Stimulated activated CD4-positive, alpha-beta T cell treated with anti-CD3 and anti-CD28 coated beads, TNF-alpha, amount 100 ng/mL, for 24 hours (primary cell): ENCODE data around the gene BEGAIN.

Source experiments
- DNase-seq, 3 experiments: peaks; one replicate each; pipeline ENCODE4 v3.0.0-alpha.2; 2020; ENCODE audit warnings: low read depth in 3 of 3

BEGAIN gene

GRCh38 chr14:100549834-100550625, 37.2 kb downstream of the BEGAIN start:
- DNase-seq, result no peak

DNA sequence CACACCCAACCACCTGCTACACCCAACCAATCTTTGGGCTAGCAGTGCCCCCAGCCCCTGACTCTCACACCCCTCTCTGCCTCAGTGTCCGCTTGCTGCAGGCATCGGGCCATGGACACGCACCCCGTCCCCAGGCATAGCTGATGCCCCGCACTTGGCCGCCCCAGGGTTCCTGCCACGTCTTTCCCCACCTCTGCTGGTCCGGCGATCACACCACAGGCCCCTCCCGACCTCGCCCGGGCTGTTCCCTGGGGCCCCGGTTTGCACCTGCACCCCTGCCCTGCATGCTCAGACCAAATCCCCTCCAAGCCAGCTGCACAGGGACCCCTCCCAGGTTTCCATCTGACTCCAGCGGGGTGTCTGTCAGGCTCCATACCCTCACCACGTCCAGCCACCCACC, 38.3 kb downstream of the BEGAIN start:
- no peak for DNase-seq

GRCh38 chr14:100548295-100548655, 38.9 kb downstream of the BEGAIN start:
- DNase-seq, result no peak

- DNase-seq, result peak in 1 of 3 experiments; percentile 37
These were observed 39.5 kb downstream of the BEGAIN start for GRCh38 chr14:100547633-100548294.

GRCh38 chr14:100546051-100546443, 41.2 kb downstream of the BEGAIN start:
- DNase-seq, result peak in 1 of 3 experiments; percentile 23

- no peak for DNase-seq
These were observed 41.9 kb downstream of the BEGAIN start for GRCh38 chr14:100545359-100545758.

- no peak for DNase-seq
These were observed 42.6 kb downstream of the BEGAIN start for GRCh38 chr14:100544506-100545141.

GRCh38 chr14:100543471-100544455, 43.5 kb downstream of the BEGAIN start:
- no peak for DNase-seq

DNA sequence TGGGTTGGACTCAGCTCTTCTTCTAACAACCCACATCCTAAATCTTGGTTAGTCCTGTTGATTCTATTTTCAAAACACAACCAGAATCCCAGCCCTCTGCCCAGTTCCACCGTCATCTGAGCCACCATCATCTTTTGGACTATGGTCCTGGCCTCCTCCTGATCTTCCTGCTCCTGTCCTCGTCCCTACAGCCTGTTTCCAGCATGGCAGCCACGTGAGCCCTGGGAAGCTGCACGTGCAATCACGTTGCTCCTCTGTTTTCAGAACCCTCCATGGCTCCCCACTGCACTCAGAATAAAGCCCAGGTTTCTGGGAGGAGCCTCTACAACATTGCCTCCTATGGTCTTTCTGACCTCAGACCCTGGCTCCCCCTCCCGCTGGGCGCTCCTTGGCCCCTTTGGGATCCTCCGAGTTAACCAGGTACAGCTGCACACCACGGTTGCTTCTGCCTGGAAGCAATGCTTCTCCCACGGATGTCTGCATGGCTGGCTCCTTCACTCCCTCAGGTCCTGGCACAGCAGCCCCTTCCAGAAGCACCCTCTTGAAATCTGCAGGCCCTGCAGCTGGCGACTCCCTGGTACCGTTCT, 44.5 kb downstream of the BEGAIN start:
- no peak for DNase-seq

DNA sequence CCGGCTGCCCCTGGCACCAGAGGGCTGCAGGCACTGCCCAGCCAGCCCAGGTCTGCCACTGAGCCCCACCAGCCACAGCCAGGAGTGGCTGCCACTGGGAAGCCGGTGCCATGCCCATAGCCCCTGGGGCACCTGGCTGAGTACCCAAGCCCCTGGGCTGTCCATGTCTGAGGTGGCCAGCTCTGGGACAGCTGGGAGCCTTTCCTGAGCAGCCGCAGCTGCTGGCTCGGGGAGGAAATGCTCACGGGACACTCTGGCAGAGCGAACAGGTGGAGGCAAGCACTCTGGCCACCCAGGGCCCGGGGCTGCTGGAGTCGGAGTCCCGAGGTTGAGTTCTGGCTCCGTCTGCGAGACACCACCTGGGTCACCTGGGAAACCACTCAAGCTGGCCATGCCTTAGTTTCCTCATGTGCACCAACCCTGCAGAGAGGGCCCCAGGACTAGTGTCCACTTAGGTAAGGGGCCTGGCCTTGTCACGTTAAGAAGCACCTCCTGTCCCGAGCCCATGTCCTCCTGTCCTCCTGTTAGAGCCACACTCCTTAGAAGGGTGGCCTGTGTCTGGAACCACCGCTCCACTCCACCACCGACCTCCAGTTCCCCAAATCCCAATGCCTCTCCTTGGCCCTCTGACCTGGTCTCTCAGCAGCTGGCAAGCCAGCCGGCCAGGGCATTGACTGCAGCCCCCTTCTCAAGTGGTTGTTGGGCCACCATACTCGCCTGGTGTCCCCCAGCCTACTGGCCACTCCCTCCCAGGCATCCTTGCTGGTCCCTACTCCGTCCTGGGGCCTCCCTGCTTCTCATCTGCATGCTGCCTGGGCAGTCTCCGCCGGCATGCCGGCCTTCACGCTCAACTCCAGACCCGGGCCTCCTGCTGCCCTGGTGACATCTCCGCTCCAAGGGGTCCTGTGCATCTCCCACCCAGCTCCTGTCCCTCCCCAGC, 45.3 kb downstream of the BEGAIN start:
- no peak for DNase-seq

DNA sequence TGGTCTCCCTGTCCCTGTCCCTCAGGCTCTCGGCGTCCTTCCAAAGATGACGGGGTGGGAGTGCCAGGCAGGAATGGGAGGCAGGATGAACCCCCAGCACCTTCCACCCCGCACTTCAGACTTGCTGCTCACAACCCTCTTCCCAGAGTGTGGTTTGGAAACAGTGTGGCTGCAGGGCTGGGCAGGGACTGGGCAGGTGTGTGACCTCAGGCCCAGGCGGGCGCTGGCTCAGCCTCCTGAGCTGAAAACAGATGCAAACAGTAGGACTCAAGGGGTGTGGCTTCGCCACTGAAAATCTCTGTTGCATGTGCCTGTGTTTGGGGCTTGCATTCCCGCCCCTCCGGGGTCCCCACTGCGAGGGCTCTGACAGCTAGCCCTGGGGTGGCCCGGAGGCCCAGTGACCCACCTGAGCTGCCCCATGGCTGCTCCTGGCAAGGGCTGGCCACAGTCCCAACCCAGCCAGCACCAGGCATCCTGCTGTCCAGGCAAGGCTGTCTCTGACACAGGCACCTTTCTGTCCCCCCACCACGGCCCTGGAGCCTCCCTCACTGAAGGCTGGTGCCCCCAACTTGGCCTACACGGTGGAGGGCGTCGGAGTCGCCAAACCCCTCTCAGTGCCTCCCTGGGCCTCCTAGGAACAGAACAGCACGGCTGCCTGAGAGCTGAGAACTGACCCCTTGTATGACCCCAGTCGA, 46.1 kb downstream of the BEGAIN start:
- DNase-seq, result no peak

GRCh38 chr14:100540141-100540925, 46.9 kb downstream of the BEGAIN start:
- no peak for DNase-seq

GRCh38 chr14:100539766-100540140, 47.5 kb downstream of the BEGAIN start:
- DNase-seq, result no peak

DNA sequence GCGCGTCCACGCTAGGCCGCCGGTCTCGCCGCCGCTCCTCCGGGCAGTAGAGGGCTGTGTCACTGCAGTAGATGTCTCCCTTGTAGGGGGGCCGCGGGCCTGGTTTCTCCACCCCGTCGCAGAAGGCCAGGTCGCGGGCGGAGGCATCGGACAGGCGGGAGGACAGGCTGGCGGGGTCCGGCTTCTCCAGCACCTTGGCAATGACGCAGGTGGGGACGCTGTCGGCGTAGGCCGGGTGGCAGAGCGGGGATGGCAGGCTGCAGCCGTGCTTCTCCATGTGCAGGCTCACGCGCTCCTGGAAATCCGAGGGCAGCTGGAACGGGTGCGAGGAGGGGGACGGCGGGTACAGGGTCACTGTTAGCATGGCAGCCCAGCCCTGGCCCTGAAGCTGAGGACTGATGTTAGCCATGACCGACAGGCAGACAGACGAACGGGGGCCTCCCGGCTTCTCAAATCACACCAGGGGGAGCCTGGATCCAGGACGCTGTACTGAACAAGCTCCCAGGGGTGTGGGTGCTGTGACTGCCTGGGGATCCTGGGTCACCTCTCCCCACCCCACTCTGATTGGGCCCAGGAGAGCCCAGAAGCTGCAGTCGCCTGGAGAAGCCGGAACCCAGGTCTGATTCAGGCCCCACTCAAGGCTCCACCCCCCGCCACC, 48.1 kb downstream of the BEGAIN start:
- no peak for DNase-seq

DNA sequence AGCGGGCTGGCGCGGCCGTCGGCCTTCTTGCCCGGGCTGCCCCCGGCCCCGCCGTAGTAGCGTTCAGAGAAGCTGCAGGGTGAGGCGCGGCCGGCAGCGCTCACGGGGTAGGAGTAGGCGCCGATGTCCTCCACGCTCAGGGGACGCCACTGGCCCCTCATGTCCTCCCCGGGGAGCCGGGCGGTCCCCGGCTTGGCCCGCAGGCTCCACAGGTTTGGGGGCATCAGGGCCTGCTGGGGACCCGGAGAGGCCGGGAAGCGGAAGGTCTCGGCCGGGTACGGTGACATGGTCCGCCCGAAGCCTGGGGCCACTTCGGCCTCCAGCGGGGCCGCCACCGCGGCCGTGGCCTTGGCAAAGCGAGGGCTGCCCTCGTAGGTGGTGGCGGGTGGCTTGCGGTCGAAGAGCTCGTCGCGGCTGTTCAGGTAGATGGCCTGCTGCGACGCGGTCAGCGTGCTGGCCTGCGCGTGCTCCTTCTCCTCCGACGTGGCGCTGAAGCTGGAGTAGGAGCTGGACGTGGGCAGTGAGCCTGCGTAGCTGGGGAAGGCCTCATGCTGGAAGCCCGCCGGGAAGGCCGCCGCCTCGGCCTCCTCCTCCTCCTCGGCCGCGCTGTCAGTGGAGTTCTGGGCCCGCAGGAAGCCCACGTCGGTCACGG, 48.7 kb downstream of the BEGAIN start:
- no peak for DNase-seq

GRCh38 chr14:100537446-100538350, 49.5 kb downstream of the BEGAIN start:
- DNase-seq, result no peak
